K562 (cell line): ENCODE results near the gene ODC1. TPM values are rescaled to one million over a fixed set of nuclear protein-coding genes. Genes with fewer than 3 reads are reported as not detected.

Experiments used
- BCL6 ChIP-seq: fragments of 250-450 bp; sonication (Bioruptor Pico); IDR thresholded peaks from 2 replicates; pipeline ENCODE4 v1.4.0; 2020
- EGR1 ChIP-seq: fragments of 450-650 bp; conservative IDR thresholded peaks from 2 replicates; pipeline ENCODE4 v1.6.1; 2017; ENCODE audit warnings: mild to moderate bottlenecking
- ETV5 ChIP-seq: sonication (generic); formaldehyde crosslinking; IDR thresholded peaks from 2 replicates; pipeline ENCODE4 v1.4.0; 2020; ENCODE audit warnings: low read depth, mild to moderate bottlenecking, missing genetic modification reagents
- GABPA ChIP-seq: fragments of 200-800 bp; sonication (Bioruptor generic); conservative IDR thresholded peaks from 2 replicates; pipeline ENCODE4 v1.6.1; 2016; ENCODE audit warnings: low read depth, missing genetic modification characterization, missing compliant biosample characterization
- HCFC1 ChIP-seq: IDR thresholded peaks from 2 replicates; pipeline ENCODE4 v1.6.1; 2012; ENCODE audit warnings: low read depth, low read length, improper control_type of control experiment
- OTX1 ChIP-seq: fragments of 450-650 bp; formaldehyde crosslinking; IDR thresholded peaks from 2 replicates; pipeline ENCODE4 v1.4.0; 2022; ENCODE audit warnings: mild to moderate bottlenecking
- PPARD ChIP-seq: fragments of 250-450 bp; sonication (Bioruptor Pico); IDR thresholded peaks from 2 replicates; pipeline ENCODE4 v1.8.0; 2022; ENCODE audit warnings: inconsistent platforms, mild to moderate bottlenecking, moderate library complexity
- PYGO2 ChIP-seq: fragments of 450-650 bp; IDR thresholded peaks from 2 replicates; pipeline ENCODE4 v1.6.1; 2016; ENCODE audit warnings: mild to moderate bottlenecking, missing genetic modification characterization, moderate library complexity, missing compliant biosample characterization
- RAD21 ChIP-seq, 2 experiments: fragments of 250-450 bp in 1 of 2; fragments of 450-650 bp in 1 of 2; sonication (Bioruptor Pico) in 1 of 2; formaldehyde crosslinking in 1 of 2; IDR thresholded peaks in 1 of 2; conservative IDR thresholded peaks in 1 of 2; 2 replicates each; pipeline versions ENCODE4 v1.4.0 to v1.8.0; 2020 to 2022; ENCODE audit warnings: mild to moderate bottlenecking in 2 of 2, moderate library complexity in 1 of 2
- SOX6 ChIP-seq: fragments of 450-650 bp; IDR thresholded peaks from 2 replicates; pipeline ENCODE4 v1.6.1; 2014; ENCODE audit warnings: mild to moderate bottlenecking
- SRSF7 ChIP-seq: fragments of 200-400 bp; formaldehyde crosslinking; optimal IDR thresholded peaks from 2 replicates; pipeline ENCODE3; 2017; ENCODE audit warnings: mild to moderate bottlenecking, low read depth, low read length
- ZBED1 ChIP-seq: IDR thresholded peaks from 2 replicates; pipeline ENCODE4 v1.6.1; 2014
- ZBTB1 ChIP-seq: sonication (generic); formaldehyde crosslinking; IDR thresholded peaks from 2 replicates; pipeline ENCODE4 v1.8.1; 2023; ENCODE audit warnings: missing genetic modification reagents, low read depth, mild to moderate bottlenecking, borderline replicate concordance
- ZNF134 ChIP-seq: fragments of 250-450 bp; sonication (Bioruptor Pico); conservative IDR thresholded peaks from 2 replicates; pipeline ENCODE4 v1.4.0; 2020
- ZNF24 ChIP-seq: fragments of 450-650 bp; IDR thresholded peaks from 2 replicates; pipeline ENCODE4 v1.6.1; 2016
- ZNF707 ChIP-seq: fragments of 250-450 bp; sonication (Bioruptor Pico); conservative IDR thresholded peaks from 2 replicates; pipeline ENCODE4 v1.8.0; 2022; ENCODE audit warnings: inconsistent platforms, mild to moderate bottlenecking, moderate library complexity
- polyA plus RNA-seq, 8 experiments: library from polyadenylated mRNA; depleted of rRNA in 4 of 8; stranded (reverse) in 5 of 8; unstranded in 3 of 8; fragments of >200 nt; fragmentation: Nextera tagmentation in 2 of 8; fragmentation: Illumina TruSeq in 1 of 8; extraction: Ambion mirVana in 2 of 8; extraction: Trizol in 1 of 8; gene quantifications; 2 replicates each; pipeline versions ENCODE4 v1.2.1 to v1.2.3, GENCODE V29; 2011 to 2014; ENCODE audit warnings: inconsistent platforms in 1 of 8, missing spikeins in 1 of 8
- total RNA-seq, 7 experiments: library from RNA; depleted of rRNA in 6 of 7; stranded (reverse); fragments of >200 nt in 6 of 7; fragmentation: Illumina TruSeq in 2 of 7; extraction: Trizol in 2 of 7; gene quantifications; 2 replicates each; pipeline versions ENCODE4 v1.2.1 to v1.2.3, GENCODE V29; 2011 to 2021; ENCODE audit warnings: low replicate concordance in 1 of 7
- TF ChIP-seq, protein P1 (sequence below): fragments of 450-650 bp; formaldehyde crosslinking; conservative IDR thresholded peaks from 2 replicates; pipeline ENCODE4 v1.4.0; 2022; ENCODE audit warnings: mild to moderate bottlenecking, missing genetic modification characterization
- TF ChIP-seq, protein P2 (sequence below): sonication (generic); formaldehyde crosslinking; IDR thresholded peaks from 2 replicates; pipeline ENCODE4 v1.8.1; 2023; ENCODE audit warnings: mild to moderate bottlenecking, missing genetic modification reagents
- TF ChIP-seq, protein P3 (sequence below), 2 experiments: fragments of 450-650 bp in 1 of 2; sonication (generic) in 1 of 2; formaldehyde crosslinking in 1 of 2; IDR thresholded peaks in 1 of 2; conservative IDR thresholded peaks in 1 of 2; 2 replicates each; pipeline versions ENCODE4 v1.6.1 to v1.8.1; 2016 to 2023; ENCODE audit warnings: mild to moderate bottlenecking in 2 of 2, moderate library complexity in 2 of 2, inconsistent platforms in 1 of 2, missing genetic modification reagents in 1 of 2
- TF ChIP-seq, protein P4 (sequence below): fragments of 450-650 bp; formaldehyde crosslinking; IDR thresholded peaks from 2 replicates; pipeline ENCODE4 v1.4.0; 2022; ENCODE audit warnings: mild to moderate bottlenecking, moderate library complexity

ODC1 gene
- total and polyA plus RNA-seq, 9 of the 15 experiments (the other 6 are each of a cell fraction or from before 2014, with no cell fraction given): 142 to 563 (median 457) TPM

DNA sequence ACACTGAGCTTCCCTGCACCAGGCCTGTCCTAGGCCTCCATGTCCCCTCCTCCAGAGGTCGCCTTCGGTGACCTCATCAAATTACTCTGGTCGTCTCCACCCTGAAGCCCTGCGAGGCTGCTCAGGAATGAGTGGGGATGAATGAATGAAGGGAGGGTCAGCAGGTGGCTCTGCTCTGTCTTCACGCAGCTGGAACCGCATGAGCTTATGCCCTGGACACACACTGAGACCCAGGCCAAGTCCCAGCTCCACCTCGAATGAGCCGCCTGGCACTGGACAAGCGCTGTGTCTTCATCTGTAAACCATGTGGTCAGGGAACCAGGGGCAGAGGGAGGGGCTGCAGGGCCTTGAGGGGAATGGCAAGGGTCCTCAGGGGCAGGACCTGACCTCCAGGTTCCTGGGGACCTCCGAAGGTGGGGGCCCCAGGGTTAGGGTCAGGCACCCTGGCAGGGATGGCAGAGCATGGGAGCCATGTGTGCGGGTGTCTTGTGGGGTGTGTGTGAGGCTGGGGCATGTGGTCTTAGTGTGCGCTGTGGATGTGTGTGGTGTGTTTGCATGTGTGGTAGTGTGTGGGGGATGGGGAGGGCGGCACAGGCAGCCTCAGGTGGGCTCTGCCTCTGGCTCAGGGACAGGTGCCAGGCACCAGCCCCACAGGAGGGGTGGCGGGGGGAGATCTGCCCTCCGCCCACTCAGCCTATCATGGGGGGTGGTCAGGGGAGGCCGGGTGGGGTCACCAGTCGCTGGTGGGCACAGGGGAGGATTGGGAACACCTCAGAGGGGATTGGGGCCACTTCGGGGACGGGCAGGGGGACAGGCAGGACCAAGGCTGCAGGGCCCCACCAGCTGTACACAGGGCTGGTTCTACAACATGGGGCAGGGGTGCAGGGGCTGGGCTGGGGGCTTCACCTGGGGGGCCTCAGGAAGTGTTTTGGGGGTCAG lies 13.9 kb downstream of the ODC1 start (continued):
- TF ChIP-seq, protein P1, sequence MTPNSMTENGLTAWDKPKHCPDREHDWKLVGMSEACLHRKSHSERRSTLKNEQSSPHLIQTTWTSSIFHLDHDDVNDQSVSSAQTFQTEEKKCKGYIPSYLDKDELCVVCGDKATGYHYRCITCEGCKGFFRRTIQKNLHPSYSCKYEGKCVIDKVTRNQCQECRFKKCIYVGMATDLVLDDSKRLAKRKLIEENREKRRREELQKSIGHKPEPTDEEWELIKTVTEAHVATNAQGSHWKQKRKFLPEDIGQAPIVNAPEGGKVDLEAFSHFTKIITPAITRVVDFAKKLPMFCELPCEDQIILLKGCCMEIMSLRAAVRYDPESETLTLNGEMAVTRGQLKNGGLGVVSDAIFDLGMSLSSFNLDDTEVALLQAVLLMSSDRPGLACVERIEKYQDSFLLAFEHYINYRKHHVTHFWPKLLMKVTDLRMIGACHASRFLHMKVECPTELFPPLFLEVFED (CRISPR knock-in tag): no peak
- TF ChIP-seq EGR1 (0 out of 2 replicates have a peak, but pooled peaks have one; percentile 6), ZBED1 (0 out of 2 replicates have a peak, but pooled peaks have one; percentile 3), SOX6 (no peak), ZNF134 (CRISPR knock-in tag) (no peak), ZBTB1 (CRISPR knock-in tag) (no peak), GABPA (no peak), RAD21 (CRISPR knock-in tag; conservative IDR thresholded peaks at IDR 0.05 in 1 of 2, IDR thresholded peaks at IDR 0.05 in 1 of 2) (no peak), SRSF7 (no peak), BCL6 (CRISPR knock-in tag) (no peak), PPARD (CRISPR knock-in tag) (no peak), ETV5 (CRISPR knock-in tag) (no peak), ZNF707 (CRISPR knock-in tag) (no peak), OTX1 (CRISPR knock-in tag) (no peak), ZNF24 (peak; percentile 73; the same call in 1 of the 2 replicates), HCFC1 (no peak), PYGO2 (no peak)
- TF ChIP-seq, protein P2, sequence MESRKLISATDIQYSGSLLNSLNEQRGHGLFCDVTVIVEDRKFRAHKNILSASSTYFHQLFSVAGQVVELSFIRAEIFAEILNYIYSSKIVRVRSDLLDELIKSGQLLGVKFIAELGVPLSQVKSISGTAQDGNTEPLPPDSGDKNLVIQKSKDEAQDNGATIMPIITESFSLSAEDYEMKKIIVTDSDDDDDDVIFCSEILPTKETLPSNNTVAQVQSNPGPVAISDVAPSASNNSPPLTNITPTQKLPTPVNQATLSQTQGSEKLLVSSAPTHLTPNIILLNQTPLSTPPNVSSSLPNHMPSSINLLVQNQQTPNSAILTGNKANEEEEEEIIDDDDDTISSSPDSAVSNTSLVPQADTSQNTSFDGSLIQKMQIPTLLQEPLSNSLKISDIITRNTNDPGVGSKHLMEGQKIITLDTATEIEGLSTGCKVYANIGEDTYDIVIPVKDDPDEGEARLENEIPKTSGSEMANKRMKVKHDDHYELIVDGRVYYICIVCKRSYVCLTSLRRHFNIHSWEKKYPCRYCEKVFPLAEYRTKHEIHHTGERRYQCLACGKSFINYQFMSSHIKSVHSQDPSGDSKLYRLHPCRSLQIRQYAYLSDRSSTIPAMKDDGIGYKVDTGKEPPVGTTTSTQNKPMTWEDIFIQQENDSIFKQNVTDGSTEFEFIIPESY: peak; percentile 45; the same call in 1 of the 2 replicates
- TF ChIP-seq, protein P3, sequence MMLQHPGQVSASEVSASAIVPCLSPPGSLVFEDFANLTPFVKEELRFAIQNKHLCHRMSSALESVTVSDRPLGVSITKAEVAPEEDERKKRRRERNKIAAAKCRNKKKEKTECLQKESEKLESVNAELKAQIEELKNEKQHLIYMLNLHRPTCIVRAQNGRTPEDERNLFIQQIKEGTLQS (IDR thresholded peaks at IDR 0.05): peak; percentile 33; the same call in 1 of the 2 replicates
- TF ChIP-seq, protein P3 (CRISPR knock-in tag; conservative IDR thresholded peaks at IDR 0.05): no peak
- TF ChIP-seq, protein P4, sequence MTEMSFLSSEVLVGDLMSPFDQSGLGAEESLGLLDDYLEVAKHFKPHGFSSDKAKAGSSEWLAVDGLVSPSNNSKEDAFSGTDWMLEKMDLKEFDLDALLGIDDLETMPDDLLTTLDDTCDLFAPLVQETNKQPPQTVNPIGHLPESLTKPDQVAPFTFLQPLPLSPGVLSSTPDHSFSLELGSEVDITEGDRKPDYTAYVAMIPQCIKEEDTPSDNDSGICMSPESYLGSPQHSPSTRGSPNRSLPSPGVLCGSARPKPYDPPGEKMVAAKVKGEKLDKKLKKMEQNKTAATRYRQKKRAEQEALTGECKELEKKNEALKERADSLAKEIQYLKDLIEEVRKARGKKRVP (CRISPR knock-in tag): no peak
